Amniotic epithelial cell (primary cell): ENCODE results near the gene TMEFF1.

ENCODE experiments used
- DNase-seq: peaks from one replicate; pipeline ENCODE4 v3.0.0-alpha.2; 2010; ENCODE audit warnings: low read depth

TMEFF1 gene

DNA sequence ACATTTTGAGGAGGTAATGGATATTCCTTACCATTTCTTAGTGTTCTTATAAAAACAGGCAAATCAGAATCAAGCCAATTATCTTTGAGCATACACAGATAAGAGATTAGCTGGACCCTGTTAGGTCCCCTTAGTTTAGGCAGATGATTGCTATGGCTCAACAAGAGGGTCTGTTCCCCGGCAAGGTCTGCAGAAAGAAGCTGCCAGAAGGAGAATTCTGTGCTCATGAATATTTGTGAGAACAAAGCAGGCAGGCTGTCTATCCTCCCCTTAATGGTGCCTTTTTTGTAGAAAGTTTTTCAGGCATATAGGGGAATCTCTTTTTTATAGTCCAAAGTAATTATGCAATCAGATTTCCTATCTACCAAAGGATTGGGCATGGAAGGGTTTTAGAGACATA is 132.5 kb downstream of the TMEFF1 start:
- DNase-seq = no peak

DNA sequence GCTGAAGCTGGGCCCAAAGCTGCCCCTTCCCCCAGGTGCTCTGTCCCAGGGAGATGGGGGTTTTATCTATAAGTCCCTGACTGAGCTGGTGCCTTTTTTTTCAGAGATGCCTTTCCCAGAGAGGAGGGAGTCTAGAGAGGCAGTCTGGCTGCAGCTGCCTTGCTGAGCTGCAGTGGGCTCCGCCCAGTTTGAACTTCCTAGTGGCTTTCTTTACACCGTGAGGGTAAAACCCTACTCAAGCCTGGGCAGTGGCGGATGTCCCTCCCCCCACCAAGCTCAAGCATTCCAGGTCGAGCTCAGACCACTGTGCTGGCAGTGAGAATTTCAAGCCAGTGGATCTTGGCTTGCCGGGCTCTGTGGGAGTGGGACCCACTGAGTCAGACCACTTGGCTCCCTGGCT is 146.2 kb downstream of the TMEFF1 start:
- no peak for DNase-seq

DNA sequence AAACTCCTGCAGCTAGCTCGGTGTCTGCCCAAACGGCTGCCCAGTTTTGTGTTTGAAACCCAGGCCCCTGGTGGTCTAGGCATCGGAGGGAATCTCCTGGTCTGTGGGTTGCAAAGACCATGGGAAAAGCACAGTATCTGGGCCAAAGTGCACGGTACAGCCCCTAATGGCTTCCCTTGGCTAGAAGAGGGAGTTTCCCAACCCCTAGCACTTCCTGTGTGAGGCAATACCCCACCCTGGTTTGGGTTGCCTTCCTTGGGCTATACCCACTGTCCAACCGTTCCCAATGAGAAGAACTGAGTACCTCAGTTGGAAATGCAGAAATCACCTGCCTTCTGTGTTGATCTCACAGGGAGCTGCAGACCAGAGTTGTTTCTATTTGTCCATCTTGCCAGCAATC is 146.7 kb downstream of the TMEFF1 start:
- no peak for DNase-seq

DNA sequence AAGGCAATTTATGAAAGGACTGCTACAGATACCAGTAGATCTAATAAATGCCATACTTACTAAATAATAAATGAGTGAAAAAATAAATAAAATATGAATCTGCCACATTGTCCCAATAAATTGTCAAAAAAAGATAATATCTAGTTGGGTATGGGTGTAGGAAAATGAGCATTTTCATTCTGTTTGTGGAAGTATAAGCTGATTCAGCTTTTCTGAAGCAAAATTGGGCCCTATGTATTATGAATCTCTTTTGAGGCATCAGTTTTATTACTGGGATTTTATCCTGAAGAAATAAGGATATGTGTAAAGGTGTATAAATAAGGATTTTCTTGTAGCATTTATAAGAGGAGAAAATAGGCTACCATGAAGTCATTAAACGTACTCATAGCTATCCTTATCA is 151.0 kb downstream of the TMEFF1 start:
- no peak for DNase-seq

DNA sequence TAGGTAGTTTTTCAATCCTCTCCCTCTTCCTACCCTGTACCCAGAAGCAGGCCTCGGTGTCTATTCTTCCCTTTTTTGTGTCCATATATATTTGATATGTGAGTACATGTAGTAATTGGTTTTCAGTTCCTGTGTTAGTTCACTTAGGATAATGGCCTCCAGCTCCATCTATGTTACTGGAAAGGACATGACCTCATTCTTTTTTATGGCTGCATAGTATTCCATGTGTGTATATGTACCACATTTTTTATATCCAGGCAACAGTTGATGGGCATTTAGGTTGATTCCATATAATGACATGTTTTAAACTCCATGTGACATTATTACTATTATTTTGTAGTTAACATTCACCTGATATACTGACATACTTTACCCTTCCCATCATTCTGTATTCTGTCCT is 154.0 kb downstream of the TMEFF1 start:
- no peak for DNase-seq
